Measurements from ENCODE around the gene CRELD1.

- no peak for TF ChIP-seq CTCF (IDR thresholded peaks at IDR 0.05)
- no peak for TF ChIP-seq POLR2A (IDR thresholded peaks at IDR 0.05)
Measured at GRCh38 chr3:9909221-9910013, 24.2 kb upstream of the CRELD1 start.

All from body of pancreas (tissue), 4 donors.